Cardiac muscle cell (in vitro differentiated cells and primary cell): ENCODE data around the gene ASIC5. TPM values are rescaled to one million over a fixed set of nuclear protein-coding genes. Genes with fewer than 3 reads are reported as not detected.

Experiments
- DNase-seq, 2 donors: peaks; one replicate each; pipeline versions ENCODE4 v3.0.0 to v3.0.0-alpha.2; 2010 to 2017; ENCODE audit warnings: low read depth in 1 of 2, low spot score in 1 of 2
- H3K27ac ChIP-seq: fragments of 200-600 bp; sonication (generic); 2 replicates; pipeline ENCODE4 v1.5.1; 2016
- H3K27me3 ChIP-seq: fragments of 200-600 bp; sonication (generic); 2 replicates; pipeline ENCODE4 v1.6.0; 2016; ENCODE audit warnings: control low read depth
- H3K36me3 ChIP-seq: fragments of 200-600 bp; sonication (generic); 2 replicates; pipeline ENCODE4 v1.5.1; 2016; ENCODE audit warnings: control low read depth
- H3K4me1 ChIP-seq: fragments of 200-600 bp; sonication (generic); 2 replicates; pipeline ENCODE4 v1.8.1; 2017; ENCODE audit warnings: low read depth, mild to moderate bottlenecking, mixed run types
- H3K4me3 ChIP-seq: fragments of 200-600 bp; sonication (generic); 2 replicates; pipeline ENCODE4 v1.5.1; 2016; ENCODE audit warnings: mild to moderate bottlenecking
- H3K9me3 ChIP-seq: fragments of 200-600 bp; sonication (generic); 2 replicates; pipeline ENCODE4 v1.5.1; 2017; ENCODE audit warnings: low read depth, mild to moderate bottlenecking, control low read depth
- polyA plus RNA-seq: library from polyadenylated mRNA; unstranded; fragments of >200 nt; fragmentation: Nextera tagmentation; extraction: Ambion mirVana; gene quantifications from 2 replicates; pipeline ENCODE4 v1.2.1, GENCODE V29; 2016
- total RNA-seq: library from RNA; depleted of rRNA; stranded (reverse); fragments of >200 nt; gene quantifications from 2 replicates; pipeline ENCODE4 v1.2.3, GENCODE V29; 2016
- TF ChIP-seq, protein P1 (sequence below): IDR thresholded peaks from 2 replicates; pipeline ENCODE4 v1.5.1; 2012; ENCODE audit warnings: low read depth, mild to moderate bottlenecking, low read length

Gene ASIC5
- total and polyA plus RNA-seq, 2 experiments from 2014 or later = not detected

DNA sequence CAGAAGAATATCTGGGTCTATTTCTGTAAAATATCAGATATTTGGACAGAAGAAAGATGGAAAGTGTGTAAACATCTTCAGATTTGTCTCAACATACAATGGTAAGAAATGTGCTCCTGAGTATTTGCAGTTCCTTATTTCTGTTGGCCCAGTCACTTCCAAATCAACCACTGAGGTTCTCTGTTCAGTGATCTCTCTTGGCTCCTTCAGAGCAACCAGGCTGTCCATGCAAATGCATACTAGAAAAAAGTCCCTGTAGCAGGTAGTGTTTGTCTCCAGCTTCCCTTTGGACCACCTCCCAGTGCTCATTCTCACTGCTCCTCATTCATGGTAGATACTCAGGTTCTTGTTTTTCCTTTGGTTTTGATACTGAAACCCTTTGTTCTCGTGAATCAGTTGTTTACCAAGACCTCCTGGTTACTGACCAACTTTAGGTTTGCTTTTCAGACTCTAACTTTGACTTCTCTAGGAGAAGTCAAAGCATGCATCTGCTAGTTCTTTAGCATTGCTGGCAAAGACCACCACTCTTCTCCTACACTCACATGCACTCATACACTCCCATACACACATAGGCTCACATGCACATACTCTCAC, 28.8 kb downstream of the ASIC5 start:
- TF ChIP-seq, protein P1, sequence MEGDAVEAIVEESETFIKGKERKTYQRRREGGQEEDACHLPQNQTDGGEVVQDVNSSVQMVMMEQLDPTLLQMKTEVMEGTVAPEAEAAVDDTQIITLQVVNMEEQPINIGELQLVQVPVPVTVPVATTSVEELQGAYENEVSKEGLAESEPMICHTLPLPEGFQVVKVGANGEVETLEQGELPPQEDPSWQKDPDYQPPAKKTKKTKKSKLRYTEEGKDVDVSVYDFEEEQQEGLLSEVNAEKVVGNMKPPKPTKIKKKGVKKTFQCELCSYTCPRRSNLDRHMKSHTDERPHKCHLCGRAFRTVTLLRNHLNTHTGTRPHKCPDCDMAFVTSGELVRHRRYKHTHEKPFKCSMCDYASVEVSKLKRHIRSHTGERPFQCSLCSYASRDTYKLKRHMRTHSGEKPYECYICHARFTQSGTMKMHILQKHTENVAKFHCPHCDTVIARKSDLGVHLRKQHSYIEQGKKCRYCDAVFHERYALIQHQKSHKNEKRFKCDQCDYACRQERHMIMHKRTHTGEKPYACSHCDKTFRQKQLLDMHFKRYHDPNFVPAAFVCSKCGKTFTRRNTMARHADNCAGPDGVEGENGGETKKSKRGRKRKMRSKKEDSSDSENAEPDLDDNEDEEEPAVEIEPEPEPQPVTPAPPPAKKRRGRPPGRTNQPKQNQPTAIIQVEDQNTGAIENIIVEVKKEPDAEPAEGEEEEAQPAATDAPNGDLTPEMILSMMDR = no peak
- H3K36me3 ChIP-seq = no peaks in the 10 kb centered on the region
- no peaks in the 10 kb centered on the region for H3K9me3 ChIP-seq
- H3K27me3 ChIP-seq = no peaks in the 10 kb centered on the region
- H3K4me3 ChIP-seq = no peak overlapping the region
- H3K4me1 ChIP-seq = no peaks in the 10 kb centered on the region
- no peak overlapping the region for H3K27ac ChIP-seq
- no peak for DNase-seq

DNA sequence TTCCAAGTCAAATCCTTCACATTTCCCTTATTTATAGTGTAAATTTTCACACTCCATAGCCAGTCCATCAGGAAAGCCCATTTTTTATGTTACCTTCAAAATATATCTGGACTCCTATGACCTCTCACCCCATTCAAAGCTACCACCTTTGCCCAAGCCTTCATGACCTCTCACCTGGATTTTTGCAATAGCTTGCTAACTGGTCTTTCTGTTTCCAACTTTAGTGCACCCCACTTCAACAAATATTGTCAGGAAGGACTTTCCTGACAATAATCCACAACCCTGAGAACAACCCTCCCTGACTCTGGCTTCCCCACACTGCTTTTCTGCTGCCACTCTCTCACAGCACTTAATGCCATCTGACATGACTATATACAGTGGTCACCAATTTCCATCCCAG, 33.4 kb downstream of the ASIC5 start:
- H3K27ac ChIP-seq = no peak overlapping the region
- H3K36me3 ChIP-seq = no peaks in the 10 kb centered on the region
- TF ChIP-seq, protein P1 = no peak
- no peak overlapping the region for H3K4me3 ChIP-seq
- no peak for DNase-seq
- no peaks in the 10 kb centered on the region for H3K27me3 ChIP-seq
- H3K4me1 ChIP-seq = no peaks in the 10 kb centered on the region
- H3K9me3 ChIP-seq = no peaks in the 10 kb centered on the region

DNA sequence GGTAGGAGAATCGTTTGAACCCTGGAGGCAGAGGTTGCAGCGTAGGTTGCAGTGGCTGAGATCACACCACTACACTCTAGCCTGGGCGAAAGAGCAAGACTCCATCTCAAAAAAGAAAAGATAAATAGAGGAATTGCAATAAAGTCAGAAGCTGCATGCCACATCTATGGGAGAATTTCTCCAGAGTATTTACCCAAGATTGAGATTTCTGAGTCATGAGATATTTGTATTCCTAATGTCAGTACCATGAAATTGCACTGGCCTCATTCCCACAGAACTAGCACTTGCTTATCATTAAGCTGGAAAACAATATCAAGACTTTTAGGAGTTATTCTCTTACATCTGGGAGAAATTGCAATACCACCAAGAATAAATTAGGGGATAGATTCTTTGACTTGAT, 37.4 kb downstream of the ASIC5 start:
- H3K27me3 ChIP-seq = no peaks in the 10 kb centered on the region
- H3K27ac ChIP-seq = no peak overlapping the region
- TF ChIP-seq, protein P1 = no peak
- no peaks in the 10 kb centered on the region for H3K4me1 ChIP-seq
- DNase-seq = no peak
- no peaks in the 10 kb centered on the region for H3K9me3 ChIP-seq
- no peaks in the 10 kb centered on the region for H3K36me3 ChIP-seq
- H3K4me3 ChIP-seq = no peak overlapping the region

DNA sequence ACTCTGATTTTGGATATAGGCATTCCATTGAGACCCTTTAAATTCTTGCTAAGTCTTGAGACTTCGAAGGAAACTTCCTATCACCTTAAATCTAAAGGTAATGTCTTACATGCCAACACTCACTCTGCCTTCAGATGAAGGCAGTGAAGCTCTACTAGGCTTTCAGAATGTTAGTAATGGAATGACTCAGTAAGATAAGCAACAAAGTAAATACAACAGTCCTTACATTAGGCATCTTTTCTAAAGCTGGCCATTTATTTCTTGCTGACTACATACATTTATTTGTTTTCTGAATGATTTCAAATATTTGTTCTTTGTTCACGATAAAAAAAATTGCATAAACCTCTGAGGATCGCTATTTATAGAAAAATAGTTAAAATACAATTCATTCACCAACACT, 43.5 kb downstream of the ASIC5 start:
- TF ChIP-seq, protein P1 = no peak
- DNase-seq = no peak
- H3K27ac ChIP-seq = no peak overlapping the region
- H3K4me1 ChIP-seq = no peaks in the 10 kb centered on the region
- H3K36me3 ChIP-seq = no peaks in the 10 kb centered on the region
- H3K27me3 ChIP-seq = no peaks in the 10 kb centered on the region
- no peak overlapping the region for H3K4me3 ChIP-seq
- no peaks in the 10 kb centered on the region for H3K9me3 ChIP-seq

DNA sequence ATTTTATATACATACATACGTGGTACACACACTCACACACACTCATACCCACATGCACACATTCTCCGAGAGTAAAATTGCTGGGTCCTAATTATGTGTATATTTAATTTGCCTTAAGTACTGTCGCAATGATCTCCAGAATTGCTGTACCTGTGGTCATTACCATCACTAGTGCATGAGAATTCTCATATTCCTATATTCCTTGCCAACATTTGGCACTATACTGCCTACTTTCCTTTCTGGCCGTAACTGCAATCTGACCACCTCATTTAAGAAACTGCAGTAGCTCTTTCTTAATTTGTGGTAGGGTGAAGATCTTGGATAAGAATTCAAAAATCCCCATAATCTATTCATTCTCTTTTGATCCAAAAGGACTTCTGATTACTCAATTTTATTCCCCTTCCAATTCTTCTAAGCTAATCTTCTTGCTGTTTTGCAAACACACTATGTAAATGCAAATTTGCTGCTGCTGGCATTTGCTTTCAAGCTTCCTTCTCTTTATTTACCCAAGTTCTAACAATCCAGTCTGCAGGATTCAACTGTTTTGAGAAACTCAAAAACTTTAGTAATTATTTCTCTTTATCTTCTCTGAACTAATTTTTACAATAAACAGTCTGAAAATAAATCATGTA, 45.1 kb downstream of the ASIC5 start:
- TF ChIP-seq, protein P1 = no peak
- H3K27ac ChIP-seq = no peak overlapping the region
- no peak for DNase-seq
- H3K9me3 ChIP-seq = no peaks in the 10 kb centered on the region
- no peaks in the 10 kb centered on the region for H3K36me3 ChIP-seq
- no peak overlapping the region for H3K4me3 ChIP-seq
- H3K4me1 ChIP-seq = no peaks in the 10 kb centered on the region
- no peaks in the 10 kb centered on the region for H3K27me3 ChIP-seq
